ENCODE measurements around the gene RPL13A. TPM values are rescaled to one million over a fixed set of nuclear protein-coding genes. Genes with fewer than 3 reads are reported as not detected.

The RPL13A gene
- total and polyA plus RNA-seq, 2 donors (not counting 3 experiments of a cell fraction or from before 2014, with no cell fraction given), result 2,291 to 4,148 TPM

DNA sequence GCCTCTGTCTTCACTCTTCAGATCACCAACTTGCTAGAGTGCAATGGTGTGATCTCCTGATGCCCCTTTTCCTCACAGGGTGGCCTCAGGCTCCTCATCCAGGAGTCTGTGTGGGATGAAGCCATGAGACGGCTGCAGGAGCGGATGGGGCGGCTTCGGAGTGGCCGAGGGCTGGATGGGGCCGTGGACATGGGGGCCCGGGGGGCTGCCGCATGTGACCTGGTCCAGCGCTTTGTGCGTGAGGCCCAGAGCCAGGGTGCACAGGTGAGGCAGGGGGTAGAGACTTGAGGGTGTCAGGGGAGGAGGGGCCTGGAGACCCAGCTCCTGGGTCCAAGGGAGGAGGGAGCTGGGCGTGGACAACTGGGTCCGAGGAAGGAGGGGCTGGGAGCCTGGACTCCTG, 24.9 kb upstream of the RPL13A start:
- no peak overlapping the region for H3K9ac ChIP-seq (replicated peaks; ENCODE audit: extremely low read depth, insufficient read depth, low read length)
- no peaks in the 10 kb centered on the region for H3K9me3 ChIP-seq (replicated peaks; ENCODE audit: control insufficient read depth, insufficient read depth, low read length)
- BruUV-seq (replicated peaks), result no TSS peak
- dilution Hi-C loops (cut with MboI; ENCODE audit: extremely low pct_ligation_motif_present, low sequenced_read_pairs) (no loop called here), intact Hi-C loops (cut with micrococcal nuclease) (no loop called here)
- no peak for FAIRE-seq
- no peak overlapping the region for H2AFZ ChIP-seq (ENCODE audit: low read depth, low read length)
- H3K27me3 ChIP-seq (ENCODE audit: control insufficient read depth in 2 of 2, insufficient read depth in 2 of 2, low read length in 2 of 2), result no peaks in the 10 kb centered on the region
- no peaks in the 10 kb centered on the region for H3K4me1 ChIP-seq (ENCODE audit: control insufficient read depth, extremely low read depth, insufficient read depth, low read length)
- DNase-seq (ENCODE audit: low read depth, low spot score), result no peak
- no peak overlapping the region for H3K27ac ChIP-seq (ENCODE audit: insufficient read depth, low read depth, low read length)
- no peak overlapping the region for H3K4me2 ChIP-seq (ENCODE audit: insufficient read depth, low read length)
- no peak overlapping the region for H3K4me3 ChIP-seq (replicated peaks in 1 of 3; ENCODE audit: insufficient read depth in 1 of 3, low read depth in 1 of 3, low read length in 3 of 3)
- H4K20me1 ChIP-seq (replicated peaks; ENCODE audit: control insufficient read depth, extremely low read depth, insufficient read depth, low read length), result no peaks in the 10 kb centered on the region
- no peaks in the 10 kb centered on the region for H3K79me2 ChIP-seq (ENCODE audit: control insufficient read depth, insufficient read depth, low read length)
- H3K36me3 ChIP-seq (ENCODE audit: control insufficient read depth in 2 of 2, extremely low read depth in 1 of 2, insufficient read depth in 2 of 2, low read length in 2 of 2), result peaks cover 0 to 8% of the 10 kb centered on the region in 2 experiments
- TF ChIP-seq POLR2AphosphoS5 (IDR thresholded peaks at IDR 0.05; ENCODE audit: insufficient read depth, low read depth, low read length) (no peak), POLR2A (IDR thresholded peaks at IDR 0.05; ENCODE audit: low read depth, low read length) (no peak), JUN (IDR thresholded peaks at IDR 0.05; ENCODE audit: borderline replicate concordance, insufficient read depth, insufficient read length, low read depth) (no peak), CTCF (IDR thresholded peaks at IDR 0.05; ENCODE audit: extremely low read depth in 1 of 2, insufficient read depth in 1 of 2, low read depth in 1 of 2, low read length in 2 of 2) (no peak), MAX (IDR thresholded peaks at IDR 0.05; ENCODE audit: insufficient read depth, insufficient read length) (no peak), EZH2 (IDR thresholded peaks at IDR 0.05; ENCODE audit: borderline replicate concordance, low read depth, low read length, severe bottlenecking) (no peak), GATA2 (IDR thresholded peaks at IDR 0.05; ENCODE audit: insufficient read depth, insufficient read length, low read depth, low read length) (no peak), MYC (IDR thresholded peaks at IDR 0.05; ENCODE audit: low read depth, low read length) (no peak), FOS (IDR thresholded peaks at IDR 0.05; ENCODE audit: borderline replicate concordance, insufficient read depth, low read length) (no peak)
- H3K9me1 ChIP-seq (replicated peaks; ENCODE audit: control insufficient read depth, extremely low read depth, insufficient read depth, low read length), result no peaks in the 10 kb centered on the region
- ChIA-PET CTCF (no interaction called here), POLR2A (no interaction called here)
